Activated CD8-positive, alpha-beta T cell treated with anti-CD3 and anti-CD28 coated beads, Interleukin-2, amount 10 ng/mL, durations not matched to agents 7 days and 5 days (primary cell): ENCODE results near the gene SAGE1. TPM values are rescaled to one million over a fixed set of nuclear protein-coding genes. Genes with fewer than 3 reads are reported as not detected.
A peak's percentile ranks its signal among the peaks of the same experiment; 100 is the strongest.
"Not testable (repeated sequence)": the region's sequence is repeated elsewhere in the genome, so short reads cannot be mapped to it uniquely, and the experiment has no call there.

ENCODE experiments used
- ATAC-seq: fragments of 150-1000 bp; cut with Tn5 transposase; one replicate; pipeline ENCODE4 v1.10.0; 2021; ENCODE audit warnings: moderate library complexity
- CTCF ChIA-PET: fragments of 350-600 bp; sonication (Branson Sonifier 250); formaldehyde crosslinking; loops from one replicate; lab custom pipeline; 2021; ENCODE audit warnings: antibody characterized with exemption; lab: Charles Lee
- POLR2A ChIA-PET: fragments of 350-600 bp; sonication (Branson Sonifier 250); formaldehyde crosslinking; loops from one replicate; lab custom pipeline; 2021; ENCODE audit warnings: antibody characterized with exemption; lab: Charles Lee
- DNase-seq: peaks from one replicate; pipeline ENCODE4 v3.0.0-alpha.2; 2020
- H3K27ac Mint-ChIP-seq: one replicate; pipeline ENCODE4 v1.8.0; 2021; ENCODE audit warnings: mild to moderate bottlenecking, mixed read lengths
- H3K27me3 Mint-ChIP-seq: one replicate; pipeline ENCODE4 v1.8.0; 2021; ENCODE audit warnings: low read depth, mixed read lengths
- H3K36me3 Mint-ChIP-seq: one replicate; pipeline ENCODE4 v1.8.0; 2021; ENCODE audit warnings: low read depth, mixed read lengths
- H3K4me1 Mint-ChIP-seq: one replicate; pipeline ENCODE4 v1.8.0; 2021; ENCODE audit warnings: low read depth, mixed read lengths
- H3K4me3 Mint-ChIP-seq: one replicate; pipeline ENCODE4 v1.8.0; 2021; ENCODE audit warnings: mild to moderate bottlenecking, mixed read lengths
- H3K9me3 Mint-ChIP-seq: one replicate; pipeline ENCODE4 v1.8.0; 2022; ENCODE audit warnings: mixed read lengths; ENCODE audit not compliant: insufficient read depth
- total RNA-seq, 2 experiments: library from RNA; stranded (reverse); gene quantifications; one replicate each; pipeline ENCODE4 v1.2.3, GENCODE V29; 2021

Gene SAGE1
- total RNA-seq, result not detected

GRCh38 chrX:135893294-135893817 is at the start of gene SAGE1, which contains the start of gene CT45A10:
TSS of gene SAGE1 (plus strand) at chrX:135893716. CDS start at chrX:135896243, 2,527 bp downstream.
TSS of gene CT45A10 (minus strand) at chrX:135893444. CDS start at chrX:135885344, 8,100 bp downstream.
- DNase-seq (no peak), ATAC-seq (no peak)
- CTCF ChIA-PET, result no interaction called here
- Mint-ChIP-seq H3K9me3 (no peaks in the 10 kb centered on the region), H3K4me3 (no peak within 1 kb of the TSS), H3K36me3 (no peaks in the 10 kb centered on the region), H3K27ac (no peak within 1 kb of the TSS), H3K27me3 (no peaks in the 10 kb centered on the region), H3K4me1 (no peaks in the 10 kb centered on the region)
- POLR2A ChIA-PET, result no interaction called here

GRCh38 chrX:135854438-135854837 is 39.1 kb upstream of the SAGE1 start, which contains the start of gene CT45A8:
TSS of gene CT45A8 (minus strand) at chrX:135854538. CDS start at chrX:135850783, 3,755 bp downstream.
- CTCF ChIA-PET, H3K27ac Mint-ChIP-seq, DNase-seq, H3K4me1 Mint-ChIP-seq, H3K4me3 Mint-ChIP-seq, POLR2A ChIA-PET, H3K9me3 Mint-ChIP-seq, H3K36me3 Mint-ChIP-seq, H3K27me3 Mint-ChIP-seq, ATAC-seq: not testable (repeated sequence)

GRCh38 chrX:135871712-135872111 is 21.8 kb upstream of the SAGE1 start, which contains the start of gene CT45A9:
TSS of gene CT45A9 (minus strand) at chrX:135871812. CDS start at chrX:135868061, 3,751 bp downstream.
- H3K27me3 Mint-ChIP-seq, H3K27ac Mint-ChIP-seq, H3K4me1 Mint-ChIP-seq, POLR2A ChIA-PET, H3K9me3 Mint-ChIP-seq, CTCF ChIA-PET, H3K36me3 Mint-ChIP-seq, DNase-seq, ATAC-seq, H3K4me3 Mint-ChIP-seq: not testable (repeated sequence)

- H3K36me3 Mint-ChIP-seq, CTCF ChIA-PET, H3K9me3 Mint-ChIP-seq, ATAC-seq, POLR2A ChIA-PET, H3K27ac Mint-ChIP-seq, H3K27me3 Mint-ChIP-seq, H3K4me3 Mint-ChIP-seq, DNase-seq, H3K4me1 Mint-ChIP-seq: not testable (repeated sequence)
Measured at GRCh38 chrX:135882741-135883140, 10.8 kb upstream of the SAGE1 start.

- H3K36me3 Mint-ChIP-seq, DNase-seq, H3K4me3 Mint-ChIP-seq, POLR2A ChIA-PET, H3K9me3 Mint-ChIP-seq, H3K4me1 Mint-ChIP-seq, ATAC-seq, CTCF ChIA-PET, H3K27ac Mint-ChIP-seq, H3K27me3 Mint-ChIP-seq: not testable (repeated sequence)
Measured at GRCh38 chrX:135888230-135888629, 5.3 kb upstream of the SAGE1 start.

- H3K27me3 Mint-ChIP-seq, H3K36me3 Mint-ChIP-seq, H3K27ac Mint-ChIP-seq, CTCF ChIA-PET, H3K9me3 Mint-ChIP-seq, POLR2A ChIA-PET, H3K4me1 Mint-ChIP-seq, H3K4me3 Mint-ChIP-seq, ATAC-seq: not testable (repeated sequence)
- DNase-seq, result peak; percentile 41
Measured at GRCh38 chrX:135888976-135889375, 4.5 kb upstream of the SAGE1 start.

- POLR2A ChIA-PET, result no interaction called here
- Mint-ChIP-seq H3K36me3 (no peaks in the 10 kb centered on the region), H3K9me3 (no peaks in the 10 kb centered on the region), H3K4me3 (no peak overlapping the region), H3K4me1 (no peaks in the 10 kb centered on the region), H3K27me3 (no peaks in the 10 kb centered on the region), H3K27ac (no peak overlapping the region)
- CTCF ChIA-PET, result no interaction called here
- DNase-seq (no peak), ATAC-seq (no peak)
Measured at GRCh38 chrX:135890087-135890585, 3.4 kb upstream of the SAGE1 start.

- ChIA-PET CTCF (no interaction called here), POLR2A (no interaction called here)
- H3K27me3 Mint-ChIP-seq, result no peaks in the 10 kb centered on the region
- H3K36me3 Mint-ChIP-seq, result no peaks in the 10 kb centered on the region
- H3K4me1 Mint-ChIP-seq, result no peaks in the 10 kb centered on the region
- ATAC-seq (no peak), DNase-seq (no peak)
- H3K4me3 Mint-ChIP-seq, result no peak overlapping the region
- no peaks in the 10 kb centered on the region for H3K9me3 Mint-ChIP-seq
- no peak overlapping the region for H3K27ac Mint-ChIP-seq
Measured at GRCh38 chrX:135892781-135893180, 735 bp upstream of the SAGE1 start.

GRCh38 chrX:135910251-135910650 is 16.7 kb downstream of the SAGE1 start:
- no peak for DNase-seq
- POLR2A ChIA-PET, result no interaction called here
- Mint-ChIP-seq H3K4me3 (no peak overlapping the region), H3K9me3 (no peaks in the 10 kb centered on the region), H3K27me3 (peaks cover 4% of the 10 kb centered on the region), H3K27ac (no peak overlapping the region), H3K36me3 (no peaks in the 10 kb centered on the region), H3K4me1 (no peaks in the 10 kb centered on the region)
- ATAC-seq, result no peak
- CTCF ChIA-PET, result no interaction called here

- ChIA-PET CTCF (no interaction called here), POLR2A (no interaction called here)
- H3K27ac Mint-ChIP-seq, result no peak overlapping the region
- no peaks in the 10 kb centered on the region for H3K9me3 Mint-ChIP-seq
- H3K4me1 Mint-ChIP-seq, result no peaks in the 10 kb centered on the region
- ATAC-seq (no peak), DNase-seq (no peak)
- no peak overlapping the region for H3K4me3 Mint-ChIP-seq
- no peaks in the 10 kb centered on the region for H3K36me3 Mint-ChIP-seq
- H3K27me3 Mint-ChIP-seq, result peaks cover 4% of the 10 kb centered on the region
Measured at GRCh38 chrX:135914404-135914803, 20.9 kb downstream of the SAGE1 start.

GRCh38 chrX:135920516-135920915 is 27.0 kb downstream of the SAGE1 start:
- ATAC-seq, CTCF ChIA-PET, H3K27ac Mint-ChIP-seq, H3K36me3 Mint-ChIP-seq, H3K4me3 Mint-ChIP-seq, H3K9me3 Mint-ChIP-seq, H3K27me3 Mint-ChIP-seq, POLR2A ChIA-PET, DNase-seq, H3K4me1 Mint-ChIP-seq: not testable (repeated sequence)

- POLR2A ChIA-PET, result no interaction called here
- no peaks in the 10 kb centered on the region for H3K27me3 Mint-ChIP-seq
- ATAC-seq, result no peak
- CTCF ChIA-PET, result no interaction called here
- no peak overlapping the region for H3K4me3 Mint-ChIP-seq
- no peak overlapping the region for H3K27ac Mint-ChIP-seq
- no peak for DNase-seq
- no peaks in the 10 kb centered on the region for H3K9me3 Mint-ChIP-seq
- H3K36me3 Mint-ChIP-seq, result no peaks in the 10 kb centered on the region
- no peaks in the 10 kb centered on the region for H3K4me1 Mint-ChIP-seq
Measured at GRCh38 chrX:135923353-135923752, 29.8 kb downstream of the SAGE1 start.

GRCh38 chrX:135927897-135928296 is 34.4 kb downstream of the SAGE1 start:
- H3K36me3 Mint-ChIP-seq, result no peaks in the 10 kb centered on the region
- ATAC-seq, result no peak

More at GRCh38 chrX:135927897-135928296, 34.4 kb downstream of the SAGE1 start:
- no peak overlapping the region for H3K27ac Mint-ChIP-seq
- DNase-seq, result no peak
- H3K4me1 Mint-ChIP-seq, result no peaks in the 10 kb centered on the region
- no peaks in the 10 kb centered on the region for H3K9me3 Mint-ChIP-seq
- H3K4me3 Mint-ChIP-seq, result no peak overlapping the region
- CTCF ChIA-PET, result no interaction called here
- POLR2A ChIA-PET, result no interaction called here
- H3K27me3 Mint-ChIP-seq, result no peaks in the 10 kb centered on the region
